ENCODE measurements around the gene MPST.
"Not testable (repeated sequence)": the region's sequence is repeated elsewhere in the genome, so short reads cannot be mapped to it uniquely, and the experiment has no call there.

Gene MPST

GRCh38 chr22:37060801-37061610, 41.5 kb downstream of the MPST start:
- DNase-seq (ENCODE audit: low spot score) = no peak

GRCh38 chr22:37061611-37062375, 42.3 kb downstream of the MPST start:
- DNase-seq (ENCODE audit: low spot score) = no peak

- no peak for DNase-seq (ENCODE audit: low spot score)
Observed at GRCh38 chr22:37062376-37062675, 42.8 kb downstream of the MPST start.

GRCh38 chr22:37062702-37063381, 43.3 kb downstream of the MPST start:
- DNase-seq (ENCODE audit: low spot score) = no peak

- DNase-seq (ENCODE audit: low spot score) = no peak
Observed at GRCh38 chr22:37063431-37064420, 44.2 kb downstream of the MPST start.

- no peak for DNase-seq (ENCODE audit: low spot score)
Observed at GRCh38 chr22:37064553-37064952, 45.0 kb downstream of the MPST start.

GRCh38 chr22:37065180-37065579, 45.6 kb downstream of the MPST start:
- DNase-seq (ENCODE audit: low spot score) = no peak

GRCh38 chr22:37065961-37066360, 46.4 kb downstream of the MPST start:
- DNase-seq (ENCODE audit: low spot score) = no peak

GRCh38 chr22:37067428-37067827, 47.9 kb downstream of the MPST start:
- no peak for DNase-seq (ENCODE audit: low spot score)

- DNase-seq (ENCODE audit: low spot score) = no peak
Observed at GRCh38 chr22:37068859-37069258, 49.3 kb downstream of the MPST start.

GRCh38 chr22:37069319-37069718, 49.8 kb downstream of the MPST start:
- no peak for DNase-seq (ENCODE audit: low spot score)

- DNase-seq (ENCODE audit: low spot score) = no peak
Observed at GRCh38 chr22:37069719-37070118, 50.2 kb downstream of the MPST start.

GRCh38 chr22:37070334-37070733, 50.8 kb downstream of the MPST start:
- no peak for DNase-seq (ENCODE audit: low spot score)

GRCh38 chr22:37070744-37071143, 51.2 kb downstream of the MPST start:
- DNase-seq (ENCODE audit: low spot score) = no peak

GRCh38 chr22:37071850-37072592, 52.5 kb downstream of the MPST start:
- DNase-seq (ENCODE audit: low spot score) = not testable (repeated sequence)

- no peak for DNase-seq (ENCODE audit: low spot score)
Observed at GRCh38 chr22:37072673-37073072, 53.1 kb downstream of the MPST start.

- DNase-seq (ENCODE audit: low spot score) = no peak
Observed at GRCh38 chr22:37074537-37074936, 55.0 kb downstream of the MPST start.

- DNase-seq (ENCODE audit: low spot score) = no peak
Observed at GRCh38 chr22:37075046-37075445, 55.5 kb downstream of the MPST start.

- DNase-seq (ENCODE audit: low spot score) = no peak
Observed at GRCh38 chr22:37075822-37076433, 56.4 kb downstream of the MPST start.

- peak; percentile 83 for DNase-seq (ENCODE audit: low spot score)
Observed at GRCh38 chr22:37077802-37078448, 58.4 kb downstream of the MPST start.

Data from CD4-positive, alpha-beta T cell treated with Interleukin-2 at 100 ng/mL for 4 hours (primary cell).